GM18951 (cell line): Measurements from ENCODE around the gene CTAGE9.

Experiments
- POLR2A ChIP-seq: IDR thresholded peaks from 4 replicates; pipeline ENCODE4 v1.6.1; 2011; ENCODE audit warnings: mild to moderate bottlenecking; ENCODE audit not compliant: insufficient read length, insufficient read depth; ENCODE audit errors: extremely low read depth
- in situ Hi-C: fragments of 300-500 bp; cut with MboI; formaldehyde crosslinking; loops from one replicate; pipeline ENCODE4 v1.12.0; 2022; ENCODE audit warnings: low sequenced_read_pairs, mixed read lengths, inconsistent platforms; ENCODE audit not compliant: unreplicated experiment

CTAGE9 gene

DNA sequence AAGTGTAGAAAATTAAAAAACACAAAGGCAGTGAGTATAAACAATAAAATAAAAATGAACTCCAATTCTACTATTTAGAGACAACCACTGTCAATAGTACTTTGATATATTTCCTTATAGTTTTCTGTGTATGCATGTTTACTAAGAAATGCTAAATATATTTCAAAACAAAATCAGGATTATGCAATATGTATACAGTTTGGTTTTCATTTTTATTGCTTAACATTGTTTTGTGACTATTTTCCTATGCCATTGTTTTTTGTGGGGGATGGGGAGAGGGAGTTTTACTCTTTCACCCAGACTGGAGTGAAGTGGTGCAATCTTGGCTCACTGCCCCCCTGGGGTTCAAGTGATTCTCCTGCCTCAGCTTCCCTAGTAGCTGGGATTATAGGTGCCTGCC lies 29.2 kb downstream of the CTAGE9 start:
- in situ Hi-C loops: loop anchor here (25.0 kb wide), 1 partner anchor 231 kb away; no protein-coding TSS in a partner anchor

DNA sequence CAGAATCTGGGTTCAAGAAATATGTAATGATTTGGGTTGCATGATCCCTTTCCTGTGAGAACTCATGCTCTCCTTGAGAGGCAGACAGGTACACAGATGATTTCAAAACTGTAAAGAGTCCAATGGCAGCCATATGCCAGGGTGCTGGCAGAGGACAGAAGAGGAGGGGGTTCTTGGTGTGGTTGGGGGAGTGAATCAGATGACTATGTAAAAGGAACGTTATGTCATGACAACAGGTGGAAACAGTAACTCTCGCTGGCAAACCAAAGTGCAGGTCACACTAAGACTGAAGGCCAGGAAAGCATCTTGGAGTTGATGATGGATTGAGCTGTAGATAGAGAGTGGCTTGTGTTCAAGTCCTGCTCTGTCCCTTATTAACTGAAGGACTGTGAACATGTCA lies 29.9 kb downstream of the CTAGE9 start:
- in situ Hi-C loops: loop anchor here (25.0 kb wide), 1 partner anchor 231 kb away; no protein-coding TSS in a partner anchor
- TF ChIP-seq POLR2A: no peak

More for the DNA sequence above, 29.2 kb downstream of the CTAGE9 start:
- no peak for TF ChIP-seq POLR2A

DNA sequence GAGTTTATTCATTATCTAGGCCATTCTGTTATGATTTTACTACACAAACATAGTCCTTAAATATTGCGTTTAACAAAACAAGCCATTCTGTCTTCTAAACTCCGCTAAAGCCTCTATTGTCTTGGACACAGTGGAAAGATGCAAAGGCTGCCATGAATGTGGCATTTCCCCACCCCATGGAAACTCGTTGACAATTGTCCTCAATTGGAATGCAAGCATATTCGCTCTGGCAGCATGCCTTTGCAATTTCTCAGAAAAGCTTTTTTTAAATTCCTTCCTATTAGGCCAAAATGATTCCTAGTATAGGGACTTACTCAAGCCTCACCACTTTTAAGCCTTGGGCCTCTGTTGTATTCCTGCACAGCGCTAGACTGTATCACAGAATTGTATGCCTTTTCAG lies 32.4 kb downstream of the CTAGE9 start:
- no peak for TF ChIP-seq POLR2A
- in situ Hi-C loops: loop anchor here (25.0 kb wide), 1 partner anchor 234 kb away; no protein-coding TSS in a partner anchor

DNA sequence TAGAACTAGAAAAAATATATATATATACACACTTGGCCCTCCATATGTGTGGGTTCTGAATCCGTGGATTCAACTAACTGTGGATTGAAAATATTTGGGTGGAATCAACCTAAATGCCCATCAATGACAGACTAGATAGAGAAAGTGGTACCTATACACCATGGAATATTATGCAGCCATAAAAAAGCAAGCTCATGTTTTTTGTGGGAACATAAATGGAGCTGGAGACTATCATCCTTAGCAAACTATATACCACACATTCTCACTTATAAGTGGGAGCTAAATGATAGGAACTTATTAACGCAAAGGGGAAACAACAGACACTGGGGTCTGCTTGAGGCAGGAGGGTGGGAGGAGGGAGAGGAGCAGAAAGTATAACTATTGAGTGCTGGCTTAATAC lies 37.6 kb downstream of the CTAGE9 start:
- no peak for TF ChIP-seq POLR2A
- in situ Hi-C loops: no loop called here

DNA sequence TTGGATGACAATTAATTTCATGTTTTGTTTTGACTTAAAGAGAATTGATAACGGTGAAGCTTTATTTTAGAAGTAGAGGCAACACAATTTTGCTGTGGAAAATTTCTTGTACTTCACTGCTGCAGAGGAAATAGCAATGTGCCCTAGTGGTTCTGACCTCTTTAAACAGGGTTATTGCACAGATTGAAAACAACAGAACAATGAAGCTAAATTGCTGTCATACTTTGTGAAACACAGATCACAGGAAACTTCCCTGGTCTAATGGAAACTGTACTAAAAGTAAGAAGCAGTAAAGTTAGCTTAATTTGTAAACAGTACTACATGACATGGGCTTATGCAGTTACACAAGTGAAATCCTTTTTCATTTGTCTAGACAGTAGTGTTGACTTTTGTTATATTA lies 40.9 kb downstream of the CTAGE9 start:
- in situ Hi-C loops: no loop called here
- TF ChIP-seq POLR2A: no peak

DNA sequence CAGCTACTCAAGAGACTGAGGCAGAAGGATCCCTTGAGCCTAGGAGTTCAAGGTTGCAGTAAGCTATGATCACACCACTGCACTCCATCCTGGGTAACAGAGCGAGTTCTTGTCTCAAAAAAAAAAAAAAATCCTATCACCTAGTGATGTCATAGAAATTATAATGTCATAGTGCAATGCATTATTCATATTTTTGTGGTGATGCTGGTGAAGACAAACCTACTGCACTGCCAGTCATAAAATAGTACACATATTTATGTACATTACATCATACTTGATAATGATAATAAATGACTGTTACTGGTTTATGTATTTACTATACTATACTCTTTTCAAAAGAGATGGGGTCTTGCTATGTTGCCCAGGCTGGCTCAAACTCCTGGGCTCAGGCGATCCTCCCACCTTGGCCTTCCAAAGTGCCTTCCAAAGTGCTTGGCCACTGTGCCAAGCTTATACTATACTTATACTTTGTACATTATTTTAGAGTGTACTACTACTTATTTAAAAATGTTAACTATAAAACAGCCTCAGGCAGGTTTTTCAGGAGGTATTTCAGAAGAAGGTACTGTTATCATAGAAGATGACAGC lies 47.1 kb downstream of the CTAGE9 start:
- no peak for TF ChIP-seq POLR2A
- in situ Hi-C loops: no loop called here

DNA sequence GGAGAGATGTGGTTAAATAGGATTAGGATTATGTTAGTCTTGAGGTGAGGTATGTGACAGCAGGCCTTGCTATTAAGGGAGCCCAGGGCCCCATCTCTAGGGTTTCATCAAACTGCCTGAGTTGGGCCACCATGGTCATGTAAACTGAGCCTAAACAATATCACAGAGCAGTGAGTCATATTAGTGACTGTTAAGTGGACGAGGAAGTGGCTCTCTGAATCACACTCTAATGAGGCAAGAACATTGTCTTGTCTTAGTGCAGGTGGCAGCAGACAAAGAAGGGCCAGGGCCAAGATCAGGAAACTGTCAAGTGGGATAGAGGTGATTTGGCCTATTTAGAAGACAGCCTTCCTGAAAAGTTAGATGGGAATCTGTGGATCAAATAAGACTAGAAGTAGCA lies 50.6 kb downstream of the CTAGE9 start:
- in situ Hi-C loops: no loop called here
- TF ChIP-seq POLR2A: no peak
